SK-N-SH (cell line): ENCODE measurements around the gene CRIM1. TPM values are rescaled to one million over a fixed set of nuclear protein-coding genes. Genes with fewer than 3 reads are reported as not detected.

Source experiments
- CTCF ChIA-PET: fragments of 300-600, 350-600 bp; formaldehyde crosslinking; extraction: SDS; loops from one replicate; lab custom pipeline; 2021; lab: Yijun Ruan, JAX
- POLR2A ChIA-PET: fragments of 350-600 bp; sonication (Branson Sonifier 250); formaldehyde crosslinking; extraction: SDS; loops from one replicate; lab custom pipeline; 2020; ENCODE audit warnings: antibody characterized with exemption, inconsistent platforms; lab: Yijun Ruan, JAX
- DNase-seq: peaks from one replicate; pipeline ENCODE4 v3.0.0; 2012
- H2AFZ ChIP-seq: fragments of 200-600 bp; sonication (generic); 2 replicates; pipeline ENCODE4 v1.8.1; 2016; ENCODE audit warnings: antibody characterized with exemption, mild to moderate bottlenecking, low read depth
- H3F3A ChIP-seq: fragments of 200-600 bp; sonication (generic); replicated peaks from 2 replicates; pipeline ENCODE3; 2016; ENCODE audit warnings: antibody characterized with exemption, mild to moderate bottlenecking; ENCODE audit not compliant: insufficient read depth
- H3K27ac ChIP-seq, 2 experiments: fragments of 200-500 bp in 1 of 2; fragments of 200-600 bp in 1 of 2; sonication (Bioruptor generic) in 1 of 2; sonication (generic), shearing (Covaris generic) in 1 of 2; 2 replicates each; pipeline versions ENCODE4 v1.5.1 to v1.6.1; 2014 to 2016; ENCODE audit warnings: low read depth in 2 of 2, inconsistent platforms in 1 of 2, low read length in 1 of 2, mild to moderate bottlenecking in 1 of 2, mixed read lengths in 1 of 2
- H3K27me3 ChIP-seq: fragments of 200-600 bp; sonication (generic), shearing (Covaris generic); 2 replicates; pipeline ENCODE4 v1.6.1; 2016; ENCODE audit warnings: mixed run types; ENCODE audit not compliant: insufficient read depth
- H3K36me3 ChIP-seq, 2 experiments: fragments of 200-500 bp in 1 of 2; fragments of 200-600 bp in 1 of 2; sonication (Bioruptor generic) in 1 of 2; sonication (generic) in 1 of 2; replicated peaks in 1 of 2; 2 replicates each; pipeline versions ENCODE3 to v1.5.1; 2014 to 2016; ENCODE audit warnings: low read length in 1 of 2, mild to moderate bottlenecking in 1 of 2; ENCODE audit not compliant: insufficient read depth in 2 of 2, control insufficient read depth in 1 of 2
- H3K4me1 ChIP-seq, 2 experiments: fragments of 200-500 bp in 1 of 2; fragments of 200-600 bp in 1 of 2; sonication (Bioruptor generic) in 1 of 2; sonication (generic), shearing (Covaris generic) in 1 of 2; 2 replicates each; pipeline versions ENCODE4 v1.5.1 to v1.6.1; 2014 to 2016; ENCODE audit warnings: low read depth in 1 of 2, low read length in 1 of 2, mixed run types in 1 of 2; ENCODE audit not compliant: insufficient read depth in 2 of 2, control insufficient read depth in 1 of 2
- H3K4me2 ChIP-seq: fragments of 200-600 bp; sonication (generic), shearing (Covaris generic); 2 replicates; pipeline ENCODE4 v1.6.1; 2017; ENCODE audit warnings: mixed run types
- H3K4me3 ChIP-seq, 2 experiments: fragments of 200-500 bp in 1 of 2; fragments of 200-600 bp in 1 of 2; sonication (Bioruptor generic) in 1 of 2; sonication (generic), shearing (Covaris generic) in 1 of 2; 2 replicates each; pipeline versions ENCODE4 v1.5.1 to v1.8.1; 2014 to 2016; ENCODE audit warnings: low read depth in 2 of 2, inconsistent platforms in 1 of 2, low read length in 1 of 2, mild to moderate bottlenecking in 1 of 2, mixed read lengths in 1 of 2, moderate library complexity in 1 of 2
- H3K79me2 ChIP-seq: fragments of 200-600 bp; sonication (generic); 2 replicates; pipeline ENCODE4 v1.8.1; 2017; ENCODE audit warnings: mild to moderate bottlenecking; ENCODE audit not compliant: insufficient read depth
- H3K9ac ChIP-seq: fragments of 200-600 bp; sonication (generic); 2 replicates; pipeline ENCODE4 v1.6.1; 2017; ENCODE audit warnings: mixed run types
- H3K9me2 ChIP-seq: fragments of 200-600 bp; sonication (generic); 2 replicates; pipeline ENCODE4 v1.6.1; 2017; ENCODE audit warnings: mixed run types
- H3K9me3 ChIP-seq: fragments of 200-600 bp; sonication (generic); 2 replicates; pipeline ENCODE4 v1.6.1; 2017; ENCODE audit warnings: mixed run types, mild to moderate bottlenecking, moderate library complexity
- H4K20me1 ChIP-seq: fragments of 200-600 bp; sonication (generic); 2 replicates; pipeline ENCODE4 v1.6.1; 2017; ENCODE audit warnings: mild to moderate bottlenecking, mixed run types; ENCODE audit not compliant: insufficient read depth
- ELF1 ChIP-seq: IDR thresholded peaks from 2 replicates; pipeline ENCODE4 v1.4.0; 2012
- EP300 ChIP-seq, 2 experiments: IDR thresholded peaks; 2 replicates each; pipeline versions ENCODE4 v1.4.0 to v1.6.1; 2012; ENCODE audit warnings: borderline replicate concordance in 1 of 2, low read depth in 1 of 2, low read length in 1 of 2
- EZH2phosphoT487 ChIP-seq: fragments of 200-600 bp; sonication (generic); IDR thresholded peaks from 2 replicates; pipeline ENCODE4 v1.6.1; 2017; ENCODE audit warnings: low read depth, mixed run types, mild to moderate bottlenecking, antibody characterized with exemption, moderate library complexity, borderline replicate concordance
- FOXJ3 ChIP-seq: sonication (generic); formaldehyde crosslinking; IDR thresholded peaks from 2 replicates; pipeline ENCODE4 v1.5.1; 2020; ENCODE audit warnings: mild to moderate bottlenecking, missing genetic modification reagents
- GABPA ChIP-seq: IDR thresholded peaks from 2 replicates; pipeline ENCODE4 v1.4.0; 2012; ENCODE audit warnings: low read depth, mild to moderate bottlenecking
- GATA2 ChIP-seq: sonication (generic); formaldehyde crosslinking; IDR thresholded peaks from 2 replicates; pipeline ENCODE4 v1.5.0; 2020; ENCODE audit warnings: mild to moderate bottlenecking, missing genetic modification reagents
- JUND ChIP-seq: IDR thresholded peaks from 2 replicates; pipeline ENCODE4 v1.4.0; 2012
- MEF2A ChIP-seq: IDR thresholded peaks from 2 replicates; pipeline ENCODE4 v1.4.0; 2012; ENCODE audit warnings: low read depth, borderline replicate concordance
- POLR2AphosphoS5 ChIP-seq: IDR thresholded peaks from 2 replicates; pipeline ENCODE4 v1.6.1; 2012; ENCODE audit warnings: low read depth, low read length
- RCOR1 ChIP-seq: fragments of 150-350 bp; IDR thresholded peaks from 2 replicates; pipeline ENCODE4 v1.6.1; 2017; ENCODE audit warnings: antibody characterized with exemption, low read length
- RFX5 ChIP-seq: IDR thresholded peaks from 2 replicates; pipeline ENCODE4 v1.6.1; 2012; ENCODE audit warnings: mild to moderate bottlenecking, improper control_type of control experiment, low read length
- RXRA ChIP-seq: IDR thresholded peaks from 2 replicates; pipeline ENCODE4 v1.4.0; 2012; ENCODE audit warnings: low read depth, mild to moderate bottlenecking, borderline replicate concordance
- SIN3A ChIP-seq: IDR thresholded peaks from 2 replicates; pipeline ENCODE4 v1.6.1; 2012; ENCODE audit warnings: low read depth, mild to moderate bottlenecking, low read length, moderate library complexity, borderline replicate concordance
- TAF1 ChIP-seq: IDR thresholded peaks from 2 replicates; pipeline ENCODE4 v1.6.1; 2012; ENCODE audit warnings: low read depth, mild to moderate bottlenecking, low read length, moderate library complexity, borderline replicate concordance
- TCF12 ChIP-seq: IDR thresholded peaks from 2 replicates; pipeline ENCODE4 v1.4.0; 2012
- WGBS: methylation state at CpG from one replicate; pipeline ENCODE4 v1.1.6; 2017; ENCODE audit warnings: low lambda C conversion rate; 5-methylcytosine and 5-hydroxymethylcytosine counted together
- polyA plus RNA-seq, 3 experiments: library from polyadenylated mRNA; depleted of rRNA; stranded (reverse); fragments of >200 nt; gene quantifications; 2 replicates each; pipeline ENCODE4 v1.2.3, GENCODE V29; 2012
- TF ChIP-seq, protein P1 (sequence below): IDR thresholded peaks from 2 replicates; pipeline ENCODE4 v1.4.0; 2012; ENCODE audit warnings: low read depth, borderline replicate concordance
- TF ChIP-seq, protein P2 (sequence below): IDR thresholded peaks from 2 replicates; pipeline ENCODE4 v1.4.0; 2012; ENCODE audit warnings: low read depth
- TF ChIP-seq, protein P3 (sequence below): IDR thresholded peaks from 2 replicates; pipeline ENCODE4 v1.4.0; 2012; ENCODE audit warnings: low read depth, borderline replicate concordance
- TF ChIP-seq, protein P4 (sequence below): IDR thresholded peaks from 2 replicates; pipeline ENCODE4 v1.6.1; 2012; ENCODE audit warnings: mild to moderate bottlenecking, low read depth, low read length, moderate library complexity

The CRIM1 gene
- polyA plus RNA-seq, 1 of the 3 experiments (the other 2 are of a cell fraction), result 244 TPM

DNA sequence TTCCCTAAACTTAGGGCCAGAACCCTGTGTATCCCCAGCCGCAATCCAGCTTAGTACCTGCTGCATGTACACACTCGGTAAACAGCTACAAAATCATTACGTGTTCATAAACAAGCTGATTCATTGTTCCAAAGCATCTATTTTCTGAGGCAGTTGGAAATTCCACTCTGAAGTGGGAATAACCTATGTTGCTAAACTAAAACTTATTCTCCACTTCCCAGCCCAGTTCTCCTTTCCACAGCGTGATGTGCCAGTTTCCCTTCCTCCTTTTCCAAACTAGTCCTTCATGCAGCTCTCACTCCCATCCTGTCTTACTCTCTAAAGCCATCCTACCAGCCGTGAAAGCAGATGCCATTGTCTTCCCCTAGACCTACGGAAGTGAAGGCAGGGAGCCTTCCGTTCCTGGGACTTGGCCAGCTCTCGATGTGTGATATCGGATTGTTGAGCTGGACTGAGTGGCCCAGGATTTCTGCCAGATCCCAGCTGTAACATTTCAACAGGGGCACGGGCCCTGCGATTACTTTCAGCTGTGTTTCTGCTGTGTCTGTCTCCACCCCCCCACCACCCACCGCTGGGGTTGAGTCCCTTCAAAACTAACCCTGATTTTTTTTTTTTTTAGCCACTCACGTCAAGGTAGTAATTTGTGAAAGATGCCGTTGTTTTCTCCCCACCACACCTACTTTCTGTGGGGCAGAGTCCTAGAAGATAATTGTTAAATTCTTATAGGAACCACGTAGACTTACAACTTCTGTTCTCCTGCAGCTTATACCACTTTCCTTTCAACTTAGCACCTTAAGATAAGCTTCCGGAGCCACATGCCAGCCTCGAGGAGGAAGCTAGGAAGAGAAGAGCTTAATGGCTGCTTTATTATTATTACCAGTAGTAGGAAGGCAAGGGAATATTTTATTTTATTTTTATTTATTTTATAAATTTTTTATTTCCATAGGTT is 100.9 kb downstream of the CRIM1 start (continued):
- TF ChIP-seq, protein P1, sequence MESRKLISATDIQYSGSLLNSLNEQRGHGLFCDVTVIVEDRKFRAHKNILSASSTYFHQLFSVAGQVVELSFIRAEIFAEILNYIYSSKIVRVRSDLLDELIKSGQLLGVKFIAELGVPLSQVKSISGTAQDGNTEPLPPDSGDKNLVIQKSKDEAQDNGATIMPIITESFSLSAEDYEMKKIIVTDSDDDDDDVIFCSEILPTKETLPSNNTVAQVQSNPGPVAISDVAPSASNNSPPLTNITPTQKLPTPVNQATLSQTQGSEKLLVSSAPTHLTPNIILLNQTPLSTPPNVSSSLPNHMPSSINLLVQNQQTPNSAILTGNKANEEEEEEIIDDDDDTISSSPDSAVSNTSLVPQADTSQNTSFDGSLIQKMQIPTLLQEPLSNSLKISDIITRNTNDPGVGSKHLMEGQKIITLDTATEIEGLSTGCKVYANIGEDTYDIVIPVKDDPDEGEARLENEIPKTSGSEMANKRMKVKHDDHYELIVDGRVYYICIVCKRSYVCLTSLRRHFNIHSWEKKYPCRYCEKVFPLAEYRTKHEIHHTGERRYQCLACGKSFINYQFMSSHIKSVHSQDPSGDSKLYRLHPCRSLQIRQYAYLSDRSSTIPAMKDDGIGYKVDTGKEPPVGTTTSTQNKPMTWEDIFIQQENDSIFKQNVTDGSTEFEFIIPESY, result no peak
- peak; percentile 24; the same call in 1 of the 2 replicates for TF ChIP-seq ELF1
- peak; percentile 24; the same call in 1 of the 2 replicates for TF ChIP-seq RXRA
- TF ChIP-seq TAF1, result peak; percentile 42; the same call in 1 of the 2 replicates
- peak; percentile 54 for TF ChIP-seq GABPA
- TF ChIP-seq JUND, result peak; percentile 42; the same call in 1 of the 2 replicates
- TF ChIP-seq, protein P2, sequence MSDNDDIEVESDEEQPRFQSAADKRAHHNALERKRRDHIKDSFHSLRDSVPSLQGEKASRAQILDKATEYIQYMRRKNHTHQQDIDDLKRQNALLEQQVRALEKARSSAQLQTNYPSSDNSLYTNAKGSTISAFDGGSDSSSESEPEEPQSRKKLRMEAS, result no peak
- TF ChIP-seq, all 33 proteins: peak for 15

DNA sequence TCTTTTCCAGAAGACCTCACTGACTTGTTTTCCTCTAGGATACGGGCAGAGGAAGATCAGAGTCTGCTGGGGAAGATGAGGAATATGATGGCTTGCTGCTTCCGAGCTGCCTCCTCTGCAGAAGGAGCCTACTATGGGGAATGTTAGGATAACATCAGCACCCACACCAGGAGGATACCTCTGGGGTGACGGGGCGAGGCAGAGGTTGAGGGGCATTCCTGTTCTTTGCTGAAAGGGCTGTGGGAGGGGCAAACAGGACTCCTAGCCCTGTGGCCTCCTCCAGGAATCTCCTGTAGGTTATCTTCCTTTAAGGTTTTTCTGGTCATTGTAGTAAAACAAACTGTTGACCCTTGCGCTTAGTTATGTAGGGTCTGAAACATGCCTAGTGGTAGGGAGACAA is 102.5 kb downstream of the CRIM1 start:
- Histone ChIP-seq H3K27me3 (no peaks in the 10 kb centered on the region), H3K27ac (peak overlapping the region in 1 of 2 experiments; percentile 95; a peak in 2 of 4 replicates), H4K20me1 (no peaks in the 10 kb centered on the region), H3K4me2 (no peak overlapping the region), H3K4me1 (peaks cover 9 to 88% of the 10 kb centered on the region in 2 experiments; a peak in 3 of 4 replicates), H3K4me3 (no peak overlapping the region), H2AFZ (no peak overlapping the region), H3K9ac (peak overlapping the region; percentile 17; the same call in 1 of the 2 replicates), H3K9me2 (no peaks in the 10 kb centered on the region), H3K79me2 (peaks cover 97% of the 10 kb centered on the region), H3K9me3 (no peaks in the 10 kb centered on the region), H3K36me3 (peaks cover 19 to 22% of the 10 kb centered on the region in 2 experiments), H3F3A (peaks cover 84% of the 10 kb centered on the region)
- TF ChIP-seq, protein P3, sequence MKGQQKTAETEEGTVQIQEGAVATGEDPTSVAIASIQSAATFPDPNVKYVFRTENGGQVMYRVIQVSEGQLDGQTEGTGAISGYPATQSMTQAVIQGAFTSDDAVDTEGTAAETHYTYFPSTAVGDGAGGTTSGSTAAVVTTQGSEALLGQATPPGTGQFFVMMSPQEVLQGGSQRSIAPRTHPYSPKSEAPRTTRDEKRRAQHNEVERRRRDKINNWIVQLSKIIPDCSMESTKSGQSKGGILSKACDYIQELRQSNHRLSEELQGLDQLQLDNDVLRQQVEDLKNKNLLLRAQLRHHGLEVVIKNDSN, result no peak
- TF ChIP-seq RCOR1 (no peak), TCF12 (no peak), RFX5 (no peak), EZH2phosphoT487 (no peak), FOXJ3 (CRISPR knock-in tag) (no peak), RXRA (no peak), ELF1 (no peak), SIN3A (no peak), GABPA (no peak), EP300 (IDR thresholded peaks at IDR 0.05; ENCODE audit: borderline replicate concordance in 1 of 2, low read depth in 1 of 2, low read length in 1 of 2) (no peak), MEF2A (no peak), POLR2AphosphoS5 (no peak), JUND (no peak), GATA2 (CRISPR knock-in tag) (no peak)
- TF ChIP-seq, protein P1, result no peak
- TF ChIP-seq, protein P4, sequence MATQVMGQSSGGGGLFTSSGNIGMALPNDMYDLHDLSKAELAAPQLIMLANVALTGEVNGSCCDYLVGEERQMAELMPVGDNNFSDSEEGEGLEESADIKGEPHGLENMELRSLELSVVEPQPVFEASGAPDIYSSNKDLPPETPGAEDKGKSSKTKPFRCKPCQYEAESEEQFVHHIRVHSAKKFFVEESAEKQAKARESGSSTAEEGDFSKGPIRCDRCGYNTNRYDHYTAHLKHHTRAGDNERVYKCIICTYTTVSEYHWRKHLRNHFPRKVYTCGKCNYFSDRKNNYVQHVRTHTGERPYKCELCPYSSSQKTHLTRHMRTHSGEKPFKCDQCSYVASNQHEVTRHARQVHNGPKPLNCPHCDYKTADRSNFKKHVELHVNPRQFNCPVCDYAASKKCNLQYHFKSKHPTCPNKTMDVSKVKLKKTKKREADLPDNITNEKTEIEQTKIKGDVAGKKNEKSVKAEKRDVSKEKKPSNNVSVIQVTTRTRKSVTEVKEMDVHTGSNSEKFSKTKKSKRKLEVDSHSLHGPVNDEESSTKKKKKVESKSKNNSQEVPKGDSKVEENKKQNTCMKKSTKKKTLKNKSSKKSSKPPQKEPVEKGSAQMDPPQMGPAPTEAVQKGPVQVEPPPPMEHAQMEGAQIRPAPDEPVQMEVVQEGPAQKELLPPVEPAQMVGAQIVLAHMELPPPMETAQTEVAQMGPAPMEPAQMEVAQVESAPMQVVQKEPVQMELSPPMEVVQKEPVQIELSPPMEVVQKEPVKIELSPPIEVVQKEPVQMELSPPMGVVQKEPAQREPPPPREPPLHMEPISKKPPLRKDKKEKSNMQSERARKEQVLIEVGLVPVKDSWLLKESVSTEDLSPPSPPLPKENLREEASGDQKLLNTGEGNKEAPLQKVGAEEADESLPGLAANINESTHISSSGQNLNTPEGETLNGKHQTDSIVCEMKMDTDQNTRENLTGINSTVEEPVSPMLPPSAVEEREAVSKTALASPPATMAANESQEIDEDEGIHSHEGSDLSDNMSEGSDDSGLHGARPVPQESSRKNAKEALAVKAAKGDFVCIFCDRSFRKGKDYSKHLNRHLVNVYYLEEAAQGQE, result no peak
- no peak for DNase-seq
- ChIA-PET POLR2A (no interaction called here), CTCF (interaction anchor here (3.0 kb wide), 1 partner anchor 206 kb away, joined by 10 read pairs; no protein-coding TSS in a partner anchor)
- WGBS, result 77% methylated on average over 5 of the region's 5 CpGs
